ENCODE data around the gene ACOT8. TPM values are rescaled to one million over a fixed set of nuclear protein-coding genes. Genes with fewer than 3 reads are reported as not detected.

The ACOT8 gene
- total and polyA plus RNA-seq, 7 donors = 28.5 to 131 (median 42.5) TPM

DNA sequence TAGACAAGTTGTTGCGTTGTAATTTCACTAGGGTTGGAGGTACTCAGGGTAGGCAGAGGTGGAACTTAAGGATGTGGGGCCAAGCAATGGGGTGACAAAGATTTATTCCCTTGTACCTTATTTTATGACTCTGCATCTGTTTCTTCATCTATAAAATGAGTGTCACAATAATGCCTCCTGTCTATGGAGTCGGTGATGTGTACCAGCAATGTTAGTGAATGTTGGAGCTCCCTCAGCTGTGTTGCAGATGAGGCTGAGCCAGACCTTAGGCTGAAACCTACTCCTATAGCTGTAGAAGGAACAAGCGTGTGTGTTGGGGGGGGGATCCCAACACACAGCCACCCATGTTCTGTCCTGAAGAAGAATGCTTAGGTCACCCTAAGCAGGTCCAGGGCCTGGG is 40.2 kb downstream of the ACOT8 start:
- intact Hi-C loops (cut with DNase I) = loop anchor here (10.0 kb wide), 1 partner anchor 118 kb away; the partner anchor contains the start of gene PCIF1
- no peak for DNase-seq
- Histone ChIP-seq H3K4me3 (no peak overlapping the region), H3K4me1 (peaks cover 0 to 19% (median 16%) of the 10 kb centered on the region in 4 donors), H3K27me3 (no peaks in the 10 kb centered on the region), H3K36me3 (no peaks in the 10 kb centered on the region), H3K9me3 (no peaks in the 10 kb centered on the region), H3K27ac (peak overlapping the region in 1 of 4 donors; percentile 35)
- 93 to 94% methylated on average over 3 of the region's 3 CpGs for WGBS, 2 donors
- TF ChIP-seq EP300 (IDR thresholded peaks at IDR 0.05) = no peak
- TF ChIP-seq POLR2AphosphoS5 (IDR thresholded peaks at IDR 0.05) = no peak
- TF ChIP-seq POLR2A (IDR thresholded peaks at IDR 0.05) = no peak
- TF ChIP-seq, protein P1, sequence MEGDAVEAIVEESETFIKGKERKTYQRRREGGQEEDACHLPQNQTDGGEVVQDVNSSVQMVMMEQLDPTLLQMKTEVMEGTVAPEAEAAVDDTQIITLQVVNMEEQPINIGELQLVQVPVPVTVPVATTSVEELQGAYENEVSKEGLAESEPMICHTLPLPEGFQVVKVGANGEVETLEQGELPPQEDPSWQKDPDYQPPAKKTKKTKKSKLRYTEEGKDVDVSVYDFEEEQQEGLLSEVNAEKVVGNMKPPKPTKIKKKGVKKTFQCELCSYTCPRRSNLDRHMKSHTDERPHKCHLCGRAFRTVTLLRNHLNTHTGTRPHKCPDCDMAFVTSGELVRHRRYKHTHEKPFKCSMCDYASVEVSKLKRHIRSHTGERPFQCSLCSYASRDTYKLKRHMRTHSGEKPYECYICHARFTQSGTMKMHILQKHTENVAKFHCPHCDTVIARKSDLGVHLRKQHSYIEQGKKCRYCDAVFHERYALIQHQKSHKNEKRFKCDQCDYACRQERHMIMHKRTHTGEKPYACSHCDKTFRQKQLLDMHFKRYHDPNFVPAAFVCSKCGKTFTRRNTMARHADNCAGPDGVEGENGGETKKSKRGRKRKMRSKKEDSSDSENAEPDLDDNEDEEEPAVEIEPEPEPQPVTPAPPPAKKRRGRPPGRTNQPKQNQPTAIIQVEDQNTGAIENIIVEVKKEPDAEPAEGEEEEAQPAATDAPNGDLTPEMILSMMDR (IDR thresholded peaks at IDR 0.05) = no peak

DNA sequence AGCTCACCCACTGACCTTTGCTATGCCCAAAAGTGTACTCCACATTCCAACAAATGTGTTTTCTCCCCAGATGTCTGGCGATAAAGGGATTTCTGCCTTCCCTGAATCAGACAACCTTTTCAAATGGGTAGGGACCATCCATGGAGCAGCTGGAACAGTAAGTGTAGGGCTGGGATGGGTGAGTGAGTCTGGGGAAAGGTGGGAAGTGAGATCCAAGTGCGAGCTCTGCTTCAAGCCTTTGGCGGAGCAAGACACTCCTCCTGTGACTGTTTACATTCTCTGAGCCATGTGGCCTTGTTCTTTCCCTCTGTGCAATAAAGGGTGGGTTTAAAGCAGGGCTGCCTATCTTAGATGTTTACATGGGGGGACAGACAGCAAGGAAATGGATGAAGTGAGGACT is 42.9 kb downstream of the ACOT8 start:
- WGBS, 2 donors = 77 to 81% methylated on average over 3 of the region's 3 CpGs
- DNase-seq = no peak
- Histone ChIP-seq H3K27me3 (no peaks in the 10 kb centered on the region), H3K4me3 (no peak overlapping the region), H3K36me3 (peaks cover 9 to 24% (median 19%) of the 10 kb centered on the region in 4 donors), H3K27ac (no peak overlapping the region), H3K4me1 (peaks cover 0 to 26% (median 16%) of the 10 kb centered on the region in 4 donors), H3K9me3 (no peaks in the 10 kb centered on the region)
- intact Hi-C loops (cut with DNase I) = loop anchor here (10.0 kb wide), 1 partner anchor 120 kb away; the partner anchor contains the start of gene PCIF1
- TF ChIP-seq EP300 (IDR thresholded peaks at IDR 0.05) = no peak
- TF ChIP-seq POLR2A (IDR thresholded peaks at IDR 0.05) = no peak
- TF ChIP-seq, protein P1 (IDR thresholded peaks at IDR 0.05) = no peak
- TF ChIP-seq POLR2AphosphoS5 (IDR thresholded peaks at IDR 0.05) = no peak

- Histone ChIP-seq H3K27ac (no peak overlapping the region), H3K36me3 (peaks cover 9 to 32% (median 26%) of the 10 kb centered on the region in 4 donors), H3K27me3 (no peaks in the 10 kb centered on the region), H3K4me1 (peaks cover 0 to 26% (median 16%) of the 10 kb centered on the region in 4 donors), H3K4me3 (no peak overlapping the region), H3K9me3 (no peaks in the 10 kb centered on the region)
- WGBS, 2 donors = 67 to 69% methylated on average over 7 of the region's 7 CpGs
- intact Hi-C loops (cut with DNase I) = loop anchor here (10.0 kb wide), 1 partner anchor 121 kb away; the partner anchor contains the start of gene PCIF1
- no peak for DNase-seq
- TF ChIP-seq EP300 (IDR thresholded peaks at IDR 0.05) (no peak), POLR2A (IDR thresholded peaks at IDR 0.05) (no peak), POLR2AphosphoS5 (IDR thresholded peaks at IDR 0.05) (no peak)
- TF ChIP-seq, protein P1 (IDR thresholded peaks at IDR 0.05) = no peak
Observed at GRCh38 chr20:45813489-45813888, 43.7 kb downstream of the ACOT8 start.

DNA sequence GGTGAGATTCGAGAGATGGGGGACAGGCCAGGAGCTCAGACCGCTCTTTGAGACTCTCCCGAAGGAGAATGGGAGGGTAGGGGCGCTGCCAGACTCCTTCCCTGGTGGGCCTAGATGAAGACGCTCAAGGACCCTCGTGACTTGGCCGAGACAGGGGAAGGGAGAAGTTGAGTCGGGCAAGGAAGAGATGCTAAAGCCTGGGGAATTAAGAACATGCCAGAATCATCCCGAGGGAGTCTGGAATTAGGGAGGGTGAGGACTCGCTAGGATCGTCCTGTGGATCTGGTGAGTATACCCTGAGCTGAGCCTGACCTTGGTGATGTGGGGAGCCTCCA is 44.2 kb downstream of the ACOT8 start:
- no peak for DNase-seq
- Histone ChIP-seq H3K27me3 (no peaks in the 10 kb centered on the region), H3K4me3 (peak overlapping the region in 3 of 4 donors; percentile 50 to 61 (median 54)), H3K36me3 (peaks cover 14 to 37% (median 30%) of the 10 kb centered on the region in 4 donors), H3K4me1 (peaks cover 0 to 25% (median 15%) of the 10 kb centered on the region in 4 donors), H3K9me3 (no peaks in the 10 kb centered on the region), H3K27ac (no peak overlapping the region)
- intact Hi-C loops (cut with DNase I) = loop anchor here (10.0 kb wide), 1 partner anchor 122 kb away; the partner anchor contains the start of gene PCIF1
- TF ChIP-seq EP300 (IDR thresholded peaks at IDR 0.05) (no peak), POLR2A (IDR thresholded peaks at IDR 0.05) (no peak), POLR2AphosphoS5 (IDR thresholded peaks at IDR 0.05) (no peak)
- TF ChIP-seq, protein P1 (IDR thresholded peaks at IDR 0.05) = no peak
- WGBS, 2 donors = 4 to 11% methylated on average over 11 of the region's 11 CpGs
